Suprapubic skin (tissue), 4 donors: ENCODE results near the gene IFT20.

ENCODE experiments used
- CTCF ChIP-seq, 2 donors: fragments of 200-600 bp in 1 of 2; fragments of 450-650 bp in 1 of 2; sonication (generic) in 1 of 2; IDR thresholded peaks; one replicate each; pipeline ENCODE4 v1.5.1; 2016 to 2019; ENCODE audit warnings: antibody characterized with exemption in 2 of 2, mild to moderate bottlenecking in 1 of 2, moderate library complexity in 1 of 2
- EP300 ChIP-seq: sonication (generic); formaldehyde crosslinking; IDR thresholded peaks from one replicate; pipeline ENCODE4 v1.6.1; 2017; ENCODE audit warnings: antibody characterized with exemption
- POLR2A ChIP-seq, 2 donors: fragments of 450-650 bp; IDR thresholded peaks; one replicate each; pipeline ENCODE4 v1.6.1; 2017; ENCODE audit warnings: antibody characterized with exemption in 2 of 2, mild to moderate bottlenecking in 2 of 2, moderate library complexity in 2 of 2
- POLR2AphosphoS5 ChIP-seq, 3 donors: sonication (generic); formaldehyde crosslinking; IDR thresholded peaks; one replicate each; pipeline ENCODE4 v1.6.1; 2017; ENCODE audit warnings: antibody characterized with exemption in 3 of 3

GRCh38 chr17:28293994-28294393 lies 41.3 kb downstream of the IFT20 start:
- TF ChIP-seq EP300, result no peak
- no peak for TF ChIP-seq CTCF (IDR thresholded peaks at IDR 0.05)
- TF ChIP-seq POLR2A (IDR thresholded peaks at IDR 0.05), result no peak
- no peak for TF ChIP-seq POLR2AphosphoS5 (IDR thresholded peaks at IDR 0.05)
